ENCODE data around the gene DUSP10.

Gene DUSP10

GRCh38 chr1:221741703-221742554, at the start of gene DUSP10:
TSS of gene DUSP10 (minus strand) at chr1:221742089. CDS start at chr1:221739744, 2,345 bp downstream.
- DNase-seq, result peak; percentile 100

DNA sequence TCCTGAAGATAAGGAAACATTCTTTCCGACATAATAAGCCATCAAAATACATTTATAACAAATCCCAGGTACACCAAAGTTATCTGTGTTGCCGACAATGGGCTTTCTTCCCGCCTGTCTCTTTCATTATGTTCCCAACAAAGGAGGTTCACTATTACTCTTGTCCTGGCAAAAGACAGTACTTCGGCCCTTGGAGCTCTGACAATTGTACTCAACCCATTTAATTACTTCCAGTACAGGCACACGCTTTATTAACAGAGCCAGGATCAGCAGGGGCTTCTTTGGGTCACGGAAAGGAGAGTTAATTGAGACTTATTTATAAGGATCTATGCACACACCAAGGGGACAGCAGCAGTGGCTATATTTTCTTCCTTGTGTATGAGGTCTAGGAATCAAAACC, 46.6 kb upstream of the DUSP10 start:
- no peak for DNase-seq

DNA sequence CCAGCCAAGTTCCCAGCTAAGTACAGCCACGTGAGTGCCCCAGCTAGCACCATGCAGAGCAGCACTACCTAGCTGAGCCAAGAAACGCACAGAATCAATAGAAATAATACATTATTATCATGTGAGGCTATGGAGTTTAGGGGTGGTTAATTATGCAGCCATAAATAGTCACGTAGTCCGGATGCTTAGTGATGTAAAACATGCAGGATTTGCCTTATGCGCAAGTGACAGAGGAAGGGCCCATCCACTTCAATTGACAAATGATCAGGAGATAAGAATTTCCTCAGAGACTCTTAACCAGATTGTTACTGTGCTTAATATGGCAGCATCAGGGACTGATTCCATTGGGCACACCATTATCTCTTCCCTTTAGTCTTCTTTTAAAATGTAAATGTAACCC, 44.8 kb upstream of the DUSP10 start:
- DNase-seq, result no peak

DNA sequence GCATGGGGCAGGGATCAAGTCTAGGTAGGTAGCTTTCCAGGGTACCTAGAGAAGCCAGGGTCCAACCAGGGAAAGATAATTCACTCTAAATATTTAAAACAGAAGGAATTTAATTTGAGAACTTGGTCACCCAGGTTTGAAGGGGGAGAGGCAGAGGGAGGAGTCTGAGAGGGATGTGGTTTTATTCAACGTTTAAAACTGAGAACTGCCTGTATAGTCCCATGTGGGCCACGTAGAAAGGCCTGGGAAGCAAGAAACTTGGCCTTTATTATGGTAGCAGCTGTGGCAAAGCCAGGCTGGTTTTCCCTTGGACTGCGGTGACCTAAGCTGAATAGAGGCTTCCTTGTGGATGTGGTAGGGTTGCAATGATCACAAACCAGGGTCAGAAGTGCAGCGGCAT, 42.0 kb upstream of the DUSP10 start:
- no peak for DNase-seq

- no peak for DNase-seq
These were observed 41.5 kb upstream of the DUSP10 start for GRCh38 chr1:221783437-221783836.

- DNase-seq, result no peak
These were observed 41.1 kb upstream of the DUSP10 start for GRCh38 chr1:221782970-221783369.

DNA sequence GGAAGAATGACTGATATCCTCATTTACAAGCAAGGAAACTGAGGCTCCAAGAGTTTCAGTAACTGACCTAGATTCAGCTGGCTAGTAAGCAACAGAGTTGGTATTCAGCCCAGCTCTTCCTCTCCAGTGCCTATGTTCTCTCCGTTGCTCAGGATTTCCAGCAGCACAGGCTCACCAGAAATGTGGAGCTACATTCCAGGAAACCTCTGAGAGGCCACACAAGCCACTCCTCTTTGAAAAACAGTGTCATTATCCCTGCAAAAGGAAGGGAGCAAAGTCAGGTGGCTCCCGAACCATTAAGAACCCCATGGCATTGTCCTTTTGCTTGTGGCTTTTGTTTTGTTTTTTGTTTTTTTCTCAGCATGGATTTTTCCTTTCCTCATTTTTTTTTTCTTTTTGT, 40.6 kb upstream of the DUSP10 start:
- no peak for DNase-seq

GRCh38 chr1:221781102-221781755, 39.3 kb upstream of the DUSP10 start:
- no peak for DNase-seq

DNA sequence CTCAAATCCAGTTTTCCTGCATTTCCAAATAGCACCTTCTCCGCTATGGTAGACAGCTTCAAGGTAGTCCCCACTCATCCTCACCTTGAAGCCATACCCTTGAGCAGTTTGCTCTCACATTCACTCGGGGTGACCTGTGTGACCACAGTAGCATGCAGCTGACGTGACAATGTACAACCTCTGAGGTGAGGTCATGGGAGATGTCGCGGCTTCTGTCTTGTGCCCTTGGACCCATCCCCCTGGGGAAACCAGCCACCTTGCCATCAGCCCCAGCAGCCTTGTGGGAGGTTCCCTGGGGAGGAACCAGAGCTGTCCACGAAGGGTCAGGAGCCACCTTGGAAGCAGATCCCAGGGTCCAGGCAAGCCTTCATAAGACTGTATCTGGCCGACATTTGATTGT, 38.3 kb upstream of the DUSP10 start:
- no peak for DNase-seq

GRCh38 chr1:221779771-221780170, 37.9 kb upstream of the DUSP10 start:
- DNase-seq, result no peak

DNA sequence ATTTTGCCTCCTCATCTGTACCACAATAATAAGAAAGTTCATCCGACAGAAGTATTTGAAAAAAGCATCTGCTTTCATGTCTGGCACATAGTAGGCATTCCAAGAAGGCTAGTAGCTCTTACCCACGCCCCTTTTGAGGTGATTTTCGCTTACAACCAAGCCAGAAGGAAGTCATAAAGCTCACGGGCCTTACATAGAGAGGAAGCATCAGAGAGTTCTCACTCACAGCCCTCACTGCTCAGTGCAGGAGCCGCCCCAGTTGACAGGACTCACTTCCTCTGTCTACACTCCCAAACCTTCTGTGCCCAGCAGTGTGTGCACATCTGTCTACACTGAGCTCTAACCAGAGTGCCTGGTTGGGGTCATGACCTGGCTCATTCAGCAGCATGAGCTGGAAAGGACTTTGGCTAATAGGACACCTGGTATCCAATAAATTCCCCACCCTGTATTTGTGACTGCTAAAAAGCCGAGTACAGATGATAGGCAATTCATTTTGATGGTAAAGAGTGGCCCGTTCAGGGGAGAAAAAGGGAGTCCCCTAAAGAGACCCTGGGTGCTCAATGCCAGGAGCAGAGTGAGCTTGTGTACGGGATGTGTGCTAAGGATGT, 36.8 kb upstream of the DUSP10 start:
- no peak for DNase-seq

- no peak for DNase-seq
These were observed 36.2 kb upstream of the DUSP10 start for GRCh38 chr1:221778125-221778524.

GRCh38 chr1:221777431-221778072, 35.7 kb upstream of the DUSP10 start:
- DNase-seq, result no peak

DNA sequence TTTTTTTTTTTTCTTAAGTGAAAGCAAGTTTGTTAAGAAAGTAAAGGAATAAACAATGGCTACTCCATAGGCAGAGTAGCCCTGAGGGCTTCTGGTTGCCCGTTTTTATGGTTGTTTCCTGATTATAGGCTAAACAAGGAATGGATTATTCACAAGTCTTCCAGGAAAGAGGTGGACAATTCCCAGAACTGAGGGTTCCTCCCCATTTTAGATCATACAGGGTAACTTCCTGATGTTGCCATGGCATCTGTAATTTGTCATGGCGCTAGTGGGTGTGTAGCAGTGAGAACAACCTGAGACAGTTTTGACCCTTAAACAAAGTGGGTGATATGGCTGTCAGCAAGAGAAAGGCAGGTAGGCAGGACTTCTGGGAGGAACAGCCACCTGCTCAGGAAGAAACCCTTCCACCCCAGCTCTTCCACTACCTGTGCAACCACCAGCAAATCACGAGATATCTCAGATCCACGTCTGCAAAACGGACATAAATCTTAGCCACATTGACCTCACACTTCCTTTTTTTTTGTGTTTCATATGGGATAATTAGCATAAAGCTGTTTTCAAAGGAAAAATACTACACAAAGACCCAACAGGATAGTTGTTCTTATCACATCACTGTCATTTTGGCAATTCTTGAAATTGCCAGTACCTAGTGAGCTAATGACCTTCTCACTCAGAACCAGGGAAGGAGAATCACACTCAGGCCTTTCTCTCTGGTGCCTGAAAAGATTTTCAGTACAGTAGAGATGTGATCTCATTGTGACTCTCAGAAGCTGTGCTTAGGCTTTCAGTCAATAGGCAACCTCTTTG, 34.8 kb upstream of the DUSP10 start:
- no peak for DNase-seq

GRCh38 chr1:221775206-221775605, 33.3 kb upstream of the DUSP10 start:
- no peak for DNase-seq

DNA sequence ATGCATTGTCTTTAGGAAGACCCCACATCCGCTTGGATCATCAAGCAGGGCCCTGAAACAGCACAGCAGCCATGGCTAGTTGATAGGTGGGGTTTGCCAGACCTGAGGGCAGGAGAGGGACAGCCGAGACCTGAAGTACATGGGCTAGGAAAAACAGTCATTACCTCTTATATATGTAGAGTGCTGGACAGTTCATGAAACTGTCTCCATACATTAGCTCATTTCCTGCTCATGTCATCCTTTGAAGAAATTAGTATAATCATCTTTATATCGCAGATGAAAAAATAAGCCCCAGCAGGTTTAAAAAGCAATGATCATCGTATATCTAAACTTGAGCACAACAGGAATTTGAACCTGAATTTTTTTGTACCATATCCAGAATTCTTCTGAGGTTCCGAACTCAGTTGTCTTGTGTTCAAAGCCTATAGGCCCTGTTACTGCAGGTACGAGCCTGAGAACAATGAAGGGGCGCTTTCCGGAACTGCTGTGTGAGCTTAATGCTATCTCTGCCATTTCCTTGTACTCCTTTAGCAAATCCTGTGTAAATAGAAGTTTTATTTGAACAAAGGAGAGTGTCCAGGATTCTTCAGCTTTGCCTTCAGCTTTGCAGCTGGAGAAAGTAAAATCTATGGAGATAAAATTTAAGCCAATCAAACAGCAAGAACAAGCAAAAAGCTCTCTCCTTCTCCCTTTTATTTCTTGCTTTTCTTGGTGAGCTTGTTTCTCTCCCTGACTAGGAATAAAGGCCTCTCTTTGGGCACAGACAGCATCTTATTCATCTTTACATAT, 32.4 kb upstream of the DUSP10 start:
- DNase-seq, result no peak

- DNase-seq, result no peak
These were observed 31.5 kb upstream of the DUSP10 start for GRCh38 chr1:221773383-221773782.

DNA sequence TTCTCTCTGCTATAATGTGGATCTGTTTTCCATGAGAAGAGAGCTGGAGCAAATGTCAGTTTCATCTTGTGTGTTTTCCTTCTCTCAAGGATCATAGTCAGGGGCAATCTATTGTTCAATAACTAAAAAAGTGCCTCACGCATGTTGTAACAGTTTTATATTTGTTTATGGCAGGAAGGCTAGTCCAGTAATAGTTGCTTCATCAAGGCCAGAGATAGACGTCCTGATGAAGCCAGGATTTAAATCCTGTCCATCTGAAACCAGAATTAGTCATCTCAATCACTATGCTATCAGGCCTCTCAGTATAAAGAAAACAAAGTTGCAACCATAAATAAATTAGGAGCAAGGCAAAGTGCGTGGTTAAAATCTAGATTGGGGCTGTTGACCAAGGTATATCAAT, 30.2 kb upstream of the DUSP10 start:
- DNase-seq, result no peak

DNA sequence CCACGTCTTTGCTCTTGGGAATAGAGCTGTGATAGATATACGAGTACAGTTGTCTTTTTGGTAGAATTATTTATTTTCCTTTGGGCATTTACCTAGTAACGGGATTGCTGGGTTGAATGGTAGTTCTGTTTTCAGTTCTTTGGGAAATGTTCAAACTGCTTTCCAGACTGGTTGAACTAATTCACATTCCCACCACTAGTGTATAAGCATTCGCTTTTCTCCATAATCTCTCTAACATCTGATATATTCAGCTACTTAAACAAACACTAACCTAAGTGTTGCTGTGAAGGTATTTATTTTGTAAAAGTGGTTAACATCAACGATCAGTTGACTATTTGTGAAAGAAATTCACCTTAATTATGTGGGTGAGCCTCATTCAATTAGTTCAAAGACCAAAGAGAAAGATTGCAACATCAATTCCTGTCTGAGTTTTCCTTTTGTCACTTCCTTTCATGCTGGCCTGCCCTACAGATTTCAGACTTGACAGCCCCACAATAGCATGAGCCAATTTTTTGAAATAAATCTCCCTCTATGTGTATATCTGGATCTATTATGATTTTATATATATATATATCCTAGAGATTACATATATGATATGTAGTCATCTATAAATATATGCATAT, 26.7 kb upstream of the DUSP10 start:
- no peak for DNase-seq

DNA sequence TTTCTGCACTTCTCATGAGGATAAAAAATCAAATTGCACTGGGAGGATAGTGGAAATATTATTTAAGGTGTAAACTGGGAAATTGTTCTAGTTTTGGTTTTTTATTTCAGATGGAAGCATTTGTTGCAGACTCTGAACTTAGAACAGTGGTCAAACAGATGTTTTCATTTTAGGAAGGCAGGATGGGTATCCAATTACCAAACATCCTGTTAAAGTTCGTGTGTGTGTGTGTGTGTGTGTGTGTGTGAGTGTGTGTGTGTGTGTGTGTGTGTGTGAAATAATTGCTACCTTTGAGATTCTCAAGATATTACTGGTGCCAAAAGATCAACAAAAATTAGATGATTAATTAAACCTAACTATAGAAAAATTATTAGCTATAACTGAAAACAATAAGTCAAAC, 24.3 kb upstream of the DUSP10 start:
- no peak for DNase-seq

GRCh38 chr1:221765527-221765926, 23.6 kb upstream of the DUSP10 start:
- DNase-seq, result no peak
